Measurements from ENCODE around the gene ALDH1L1. TPM values are rescaled to one million over a fixed set of nuclear protein-coding genes. Genes with fewer than 3 reads are reported as not detected.

ALDH1L1 gene
- total RNA-seq, 4 donors from 2014 or later: 5.9 to 32.2 (median 16.1) TPM

DNA sequence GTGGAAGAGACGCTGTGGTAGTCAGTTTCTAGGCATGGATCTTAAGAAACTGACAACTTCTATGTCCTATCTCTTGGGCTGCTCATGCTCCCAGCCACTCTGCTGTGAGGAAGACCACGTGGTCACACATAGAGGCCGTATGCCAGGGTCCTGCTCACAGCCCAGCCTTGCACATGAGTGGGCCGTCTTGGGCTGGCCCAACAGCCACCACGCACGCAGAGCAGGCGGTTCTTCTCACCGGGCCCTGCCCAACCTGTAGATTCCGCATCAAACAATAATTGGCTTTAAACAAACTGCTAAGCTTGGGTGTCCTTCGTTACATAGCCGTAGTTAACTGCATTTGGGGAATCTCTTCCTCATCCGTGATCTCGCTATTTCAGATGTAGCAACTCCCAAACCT is 122.5 kb downstream of the ALDH1L1 start:
- Histone ChIP-seq H3K4me1 (no peaks in the 10 kb centered on the region), H3K36me3 (no peaks in the 10 kb centered on the region), H3K9me3 (no peaks in the 10 kb centered on the region), H3K4me3 (no peak overlapping the region), H3K27me3 (no peaks in the 10 kb centered on the region), H3K27ac (no peak overlapping the region)
- intact Hi-C loops (cut with DNase I; ENCODE audit: low total_unique reads) (no loop called here), in situ Hi-C loops (cut with MboI; ENCODE audit: low pct_ligation_motif_present in 1 of 4, low pct_unique_long_range_greater_than_20kb in 1 of 4, low sequenced_read_pairs in 3 of 4) (no loop called here)
- no peak for DNase-seq
- 93 to 97% methylated on average over 3 to 13 of the region's 13 CpGs for WGBS, 2 donors (ENCODE audit: low coverage in 1 of 2)
- TF ChIP-seq, protein P1, sequence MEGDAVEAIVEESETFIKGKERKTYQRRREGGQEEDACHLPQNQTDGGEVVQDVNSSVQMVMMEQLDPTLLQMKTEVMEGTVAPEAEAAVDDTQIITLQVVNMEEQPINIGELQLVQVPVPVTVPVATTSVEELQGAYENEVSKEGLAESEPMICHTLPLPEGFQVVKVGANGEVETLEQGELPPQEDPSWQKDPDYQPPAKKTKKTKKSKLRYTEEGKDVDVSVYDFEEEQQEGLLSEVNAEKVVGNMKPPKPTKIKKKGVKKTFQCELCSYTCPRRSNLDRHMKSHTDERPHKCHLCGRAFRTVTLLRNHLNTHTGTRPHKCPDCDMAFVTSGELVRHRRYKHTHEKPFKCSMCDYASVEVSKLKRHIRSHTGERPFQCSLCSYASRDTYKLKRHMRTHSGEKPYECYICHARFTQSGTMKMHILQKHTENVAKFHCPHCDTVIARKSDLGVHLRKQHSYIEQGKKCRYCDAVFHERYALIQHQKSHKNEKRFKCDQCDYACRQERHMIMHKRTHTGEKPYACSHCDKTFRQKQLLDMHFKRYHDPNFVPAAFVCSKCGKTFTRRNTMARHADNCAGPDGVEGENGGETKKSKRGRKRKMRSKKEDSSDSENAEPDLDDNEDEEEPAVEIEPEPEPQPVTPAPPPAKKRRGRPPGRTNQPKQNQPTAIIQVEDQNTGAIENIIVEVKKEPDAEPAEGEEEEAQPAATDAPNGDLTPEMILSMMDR (IDR thresholded peaks at IDR 0.05): no peak
- no peak for TF ChIP-seq EP300 (IDR thresholded peaks at IDR 0.05; ENCODE audit: low read depth)

DNA sequence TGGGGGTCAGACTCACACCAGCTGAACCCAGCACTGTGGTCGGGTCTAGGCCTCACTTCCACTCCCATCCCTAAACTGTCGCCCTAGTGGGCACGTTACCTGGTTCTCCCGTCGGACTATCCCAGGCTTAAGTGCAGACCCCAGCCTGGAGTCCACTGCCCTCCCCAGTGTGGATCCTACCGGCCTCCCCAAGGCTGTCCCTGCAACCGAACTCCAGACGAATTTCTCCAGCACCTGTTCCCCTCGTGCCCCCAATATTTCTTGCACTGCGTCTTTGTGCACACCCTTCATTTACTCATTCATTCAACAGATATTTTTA is 122.9 kb downstream of the ALDH1L1 start:
- no peaks in the 10 kb centered on the region for H3K27me3 ChIP-seq
- H3K36me3 ChIP-seq: no peaks in the 10 kb centered on the region
- in situ Hi-C loops (cut with MboI; ENCODE audit: low pct_ligation_motif_present in 1 of 4, low pct_unique_long_range_greater_than_20kb in 1 of 4, low sequenced_read_pairs in 3 of 4): no loop called here
- 86% methylated on average over 10 of the region's 10 CpGs; no CpG with 5 or more reads in 1 of the 2 donors for WGBS, 2 donors (ENCODE audit: low coverage in 1 of 2)
- no peaks in the 10 kb centered on the region for H3K4me1 ChIP-seq
- H3K27ac ChIP-seq: no peak overlapping the region
- DNase-seq: no peak
- intact Hi-C loops (cut with DNase I; ENCODE audit: low total_unique reads): no loop called here
- TF ChIP-seq POLR2A (IDR thresholded peaks at IDR 0.05) (no peak), EP300 (IDR thresholded peaks at IDR 0.05; ENCODE audit: low read depth) (no peak), POLR2AphosphoS5 (IDR thresholded peaks at IDR 0.05) (no peak)
- TF ChIP-seq, protein P1 (IDR thresholded peaks at IDR 0.05): no peak
- no peaks in the 10 kb centered on the region for H3K9me3 ChIP-seq
- no peak overlapping the region for H3K4me3 ChIP-seq

DNA sequence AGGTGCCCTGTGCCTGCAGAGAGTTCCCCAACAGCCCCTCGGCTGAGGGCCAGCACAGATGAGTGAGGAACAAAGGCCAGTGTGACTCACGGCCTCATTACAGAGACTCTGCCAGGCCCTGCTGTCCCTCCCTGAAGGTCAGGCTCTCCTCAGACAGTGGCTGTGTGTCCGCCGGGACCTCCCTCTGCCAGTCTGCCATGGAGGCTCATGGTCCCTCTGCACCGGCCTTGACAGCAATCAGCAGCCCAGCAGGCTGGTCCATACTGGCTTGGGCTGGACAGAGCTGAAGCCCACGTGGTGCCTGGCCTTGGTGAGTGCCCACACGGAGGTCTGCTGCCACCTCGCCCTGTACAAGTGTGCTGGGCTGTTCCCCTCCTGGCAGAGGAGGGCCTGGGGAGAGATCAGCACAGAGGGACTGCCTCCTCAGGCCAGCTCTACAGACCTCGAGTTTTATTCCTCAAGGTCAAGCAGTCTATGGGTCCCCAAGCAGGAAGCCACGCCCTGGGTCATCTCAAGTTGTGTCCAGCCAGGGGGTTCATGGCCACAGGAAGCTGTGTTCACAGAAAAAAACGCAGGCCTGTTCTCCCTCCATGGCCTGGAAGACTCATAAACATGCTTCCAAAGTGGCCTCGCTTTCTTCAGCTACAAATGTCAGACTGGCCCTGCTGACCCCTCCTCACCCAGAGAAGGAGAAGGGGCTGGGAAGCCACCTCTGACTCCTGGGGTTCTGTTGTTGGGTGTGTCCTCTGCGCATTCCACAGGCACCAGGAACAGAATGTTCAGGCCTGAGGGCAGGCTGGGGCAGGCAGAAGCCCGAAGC is 123.5 kb downstream of the ALDH1L1 start:
- Histone ChIP-seq H3K27ac (no peak overlapping the region), H3K4me1 (no peaks in the 10 kb centered on the region), H3K4me3 (no peak overlapping the region), H3K9me3 (no peaks in the 10 kb centered on the region), H3K36me3 (no peaks in the 10 kb centered on the region), H3K27me3 (no peaks in the 10 kb centered on the region)
- 75% methylated on average over 14 of the region's 14 CpGs; no CpG with 5 or more reads in 1 of the 2 donors for WGBS, 2 donors (ENCODE audit: low coverage in 1 of 2)
- in situ Hi-C loops (cut with MboI; ENCODE audit: low pct_ligation_motif_present in 1 of 4, low pct_unique_long_range_greater_than_20kb in 1 of 4, low sequenced_read_pairs in 3 of 4): no loop called here
- intact Hi-C loops (cut with DNase I; ENCODE audit: low total_unique reads): no loop called here
- TF ChIP-seq POLR2A (IDR thresholded peaks at IDR 0.05) (no peak), POLR2AphosphoS5 (IDR thresholded peaks at IDR 0.05) (no peak), EP300 (IDR thresholded peaks at IDR 0.05; ENCODE audit: low read depth) (no peak)
- TF ChIP-seq, protein P1 (IDR thresholded peaks at IDR 0.05): no peak
- DNase-seq: no peak

DNA sequence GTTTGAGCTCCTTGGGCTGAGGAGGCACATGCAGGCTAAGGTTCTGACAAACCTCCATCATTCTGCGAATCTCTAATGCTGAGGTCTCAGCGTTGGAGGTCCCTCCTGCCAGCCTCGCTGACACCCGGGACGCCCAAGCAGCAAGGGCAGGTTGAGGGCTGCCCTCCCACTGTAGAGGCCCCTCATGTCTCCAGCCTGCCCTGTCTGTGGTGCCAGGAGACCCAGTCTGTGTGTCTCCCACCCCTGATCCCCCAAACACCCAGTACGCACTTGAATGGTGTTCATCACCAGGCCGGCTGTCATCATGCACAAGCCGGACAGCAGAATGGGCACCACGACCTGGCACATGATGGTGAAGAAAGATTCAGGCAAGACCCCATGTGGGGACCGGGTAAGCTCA is 124.3 kb downstream of the ALDH1L1 start:
- no peak for TF ChIP-seq EP300 (IDR thresholded peaks at IDR 0.05; ENCODE audit: low read depth)
- TF ChIP-seq POLR2AphosphoS5 (IDR thresholded peaks at IDR 0.05): no peak
- TF ChIP-seq, protein P1 (IDR thresholded peaks at IDR 0.05): no peak
- TF ChIP-seq POLR2A (IDR thresholded peaks at IDR 0.05): no peak
- Histone ChIP-seq H3K27me3 (no peaks in the 10 kb centered on the region), H3K27ac (no peak overlapping the region), H3K4me1 (no peaks in the 10 kb centered on the region), H3K36me3 (no peaks in the 10 kb centered on the region), H3K9me3 (no peaks in the 10 kb centered on the region), H3K4me3 (no peak overlapping the region)
- 95 to 100% methylated on average over 1 to 10 of the region's 10 CpGs for whole genome bisulfite sequencing, 2 donors (ENCODE audit: low coverage in 1 of 2)
- intact Hi-C loops (cut with DNase I; ENCODE audit: low total_unique reads): no loop called here
- no peak for DNase-seq
- in situ Hi-C loops (cut with MboI; ENCODE audit: low pct_ligation_motif_present in 1 of 4, low pct_unique_long_range_greater_than_20kb in 1 of 4, low sequenced_read_pairs in 3 of 4): no loop called here

All from transverse colon (tissue), 4 donors.